ENCODE data around the gene PVALEF. TPM values are rescaled to one million over a fixed set of nuclear protein-coding genes. Genes with fewer than 3 reads are reported as not detected.
A peak's percentile ranks its signal among the peaks of the same experiment; 100 is the strongest.

Gene PVALEF
- total and polyA plus RNA-seq, 2 of the 13 experiments (the other 11 are each of a cell fraction or from before 2014, with no cell fraction given): 0.18 TPM

GRCh38 chr17:81184555-81184954 is 19.2 kb downstream of the PVALEF start:
- ChIA-PET CTCF (ENCODE audit: low intra/inter-chr PET ratio, low total read pairs) (no interaction called here), POLR2A (interaction anchor here (1.8 kb wide), 1 partner anchor 38 kb away, joined by 8 read pairs; the partner anchor contains the start of gene CEP131)
- BruUV-seq (replicated peaks): no TSS peak
- Histone ChIP-seq H2AFZ (ENCODE audit: low read length) (no peak overlapping the region), H3K4me2 (ENCODE audit: low read depth, low read length) (no peak overlapping the region), H3K4me1 (ENCODE audit: insufficient read depth, low read length) (peaks cover 34% of the 10 kb centered on the region), H3K9me3 (ENCODE audit: low read length) (no peaks in the 10 kb centered on the region), H3K27me3 (ENCODE audit: control insufficient read depth in 1 of 2, insufficient read depth in 2 of 2, low read length in 2 of 2) (peaks cover 17 to 47% of the 10 kb centered on the region in 2 experiments; a peak in 4 of 5 replicates), H3K4me3 (replicated peaks in 1 of 3; ENCODE audit: insufficient read depth in 1 of 3, low read depth in 2 of 3, low read length in 3 of 3) (no peak overlapping the region; a peak in 1 of 6 replicates), H3K9ac (ENCODE audit: insufficient read depth, low read depth, low read length) (no peak overlapping the region), H4K20me1 (ENCODE audit: insufficient read depth, low read length) (no peaks in the 10 kb centered on the region), H3K27ac (ENCODE audit: extremely low read length, insufficient read depth, low read length) (no peak overlapping the region), H3K79me2 (ENCODE audit: insufficient read depth, low read length) (no peaks in the 10 kb centered on the region), H3K36me3 (replicated peaks in 1 of 2; ENCODE audit: control insufficient read depth in 1 of 2, insufficient read depth in 2 of 2, low read length in 2 of 2) (peaks cover 0 to 2% of the 10 kb centered on the region in 2 experiments; a peak in 2 of 5 replicates)
- no peak for DNase-seq (ENCODE audit: low spot score)
- intact Hi-C loops (cut with micrococcal nuclease; ENCODE audit: unreplicated experiment) (no loop called here), in situ Hi-C loops (cut with HindIII; ENCODE audit: extremely low pct_ligation_motif_present, low pct_unique_long_range_greater_than_20kb) (no loop called here)
- ATAC-seq: peak; percentile 61
- WGBS (ENCODE audit: low lambda C conversion rate): 2% methylated on average over 12 of the region's 15 CpGs
- FAIRE-seq: no peak
- no peak for TF ChIP-seq NAIF1 (CRISPR knock-in tag; IDR thresholded peaks at IDR 0.05; ENCODE audit: borderline replicate concordance)
- 0 out of 2 replicates have a peak, but pooled peaks have one; percentile 12 for TF ChIP-seq CTCF (CRISPR knock-in tag; IDR thresholded peaks at IDR 0.05)
- no peak for TF ChIP-seq ZBTB3 (CRISPR knock-in tag; IDR thresholded peaks at IDR 0.05; ENCODE audit: borderline replicate concordance, low read depth)
- no peak for TF ChIP-seq ZNF773 (CRISPR knock-in tag; IDR thresholded peaks at IDR 0.05; ENCODE audit: borderline replicate concordance)
- TF ChIP-seq MYC (CRISPR knock-in tag; IDR thresholded peaks at IDR 0.05; ENCODE audit: borderline replicate concordance): 0 out of 2 replicates have a peak, but pooled peaks have one; percentile 16
- TF ChIP-seq ARID4A (CRISPR knock-in tag; IDR thresholded peaks at IDR 0.05; ENCODE audit: borderline replicate concordance): 0 out of 2 replicates have a peak, but pooled peaks have one; percentile 28
- no peak for TF ChIP-seq ZNF235 (CRISPR knock-in tag; IDR thresholded peaks at IDR 0.05; ENCODE audit: borderline replicate concordance)
- 0 out of 2 replicates have a peak, but pooled peaks have one; percentile 21 for TF ChIP-seq HIVEP1 (CRISPR knock-in tag; IDR thresholded peaks at IDR 0.05)
- no peak for TF ChIP-seq ZNF713 (CRISPR knock-in tag; IDR thresholded peaks at IDR 0.05)
- no peak for TF ChIP-seq ELF1 (CRISPR knock-in tag; IDR thresholded peaks at IDR 0.05)
- TF ChIP-seq ZBTB7A (CRISPR knock-in tag; IDR thresholded peaks at IDR 0.05): no peak
- TF ChIP-seq ZSCAN25 (CRISPR knock-in tag; IDR thresholded peaks at IDR 0.05): peak; percentile 81; the same call in 1 of the 2 replicates
- no peak for TF ChIP-seq RFX5 (IDR thresholded peaks at IDR 0.05; ENCODE audit: low read depth, low read length)
- no peak for TF ChIP-seq SRSF1 (optimal IDR thresholded peaks at IDR 0.05; ENCODE audit: low read depth, low read length)
- TF ChIP-seq NFIB (CRISPR knock-in tag; IDR thresholded peaks at IDR 0.05; ENCODE audit: borderline replicate concordance): no peak
